ENCODE data around the gene METTL4. TPM values are rescaled to one million over a fixed set of nuclear protein-coding genes. Genes with fewer than 3 reads are reported as not detected.
"Not testable (repeated sequence)": the region's sequence is repeated elsewhere in the genome, so short reads cannot be mapped to it uniquely, and the experiment has no call there.

The METTL4 gene
- total RNA-seq, 1 donor from 2014 or later, result 15.4 TPM

DNA sequence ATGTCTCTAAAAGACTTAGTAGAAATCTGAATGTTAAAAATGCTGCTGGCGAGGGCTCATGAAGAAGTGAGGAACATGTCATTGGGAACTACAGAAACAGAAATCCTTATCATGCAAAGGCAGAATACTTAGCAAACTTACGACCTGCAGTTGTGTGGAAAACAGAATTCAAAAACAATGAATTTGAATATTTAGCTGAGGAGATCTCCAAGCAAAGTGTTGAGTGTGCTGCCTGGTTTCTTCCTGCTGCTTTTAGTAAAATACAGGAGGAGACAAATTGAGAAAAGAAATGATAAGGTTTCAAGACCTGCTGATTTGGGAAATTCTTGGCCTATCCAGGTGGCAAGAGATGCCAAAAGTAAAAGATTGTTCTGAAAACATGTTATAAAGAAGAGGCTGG lies 38.5 kb downstream of the METTL4 start:
- Mint-ChIP-seq H3K4me1 (ENCODE audit: low read depth, unreplicated experiment) (no peaks in the 10 kb centered on the region), H3K9me3 (ENCODE audit: unreplicated experiment) (no peaks in the 10 kb centered on the region), H3K27ac (ENCODE audit: unreplicated experiment) (no peak overlapping the region), H3K4me3 (ENCODE audit: unreplicated experiment) (no peak overlapping the region), H3K27me3 (ENCODE audit: unreplicated experiment) (no peaks in the 10 kb centered on the region), H3K36me3 (ENCODE audit: unreplicated experiment) (peaks cover 6% of the 10 kb centered on the region)
- TF ChIP-seq, protein P1, sequence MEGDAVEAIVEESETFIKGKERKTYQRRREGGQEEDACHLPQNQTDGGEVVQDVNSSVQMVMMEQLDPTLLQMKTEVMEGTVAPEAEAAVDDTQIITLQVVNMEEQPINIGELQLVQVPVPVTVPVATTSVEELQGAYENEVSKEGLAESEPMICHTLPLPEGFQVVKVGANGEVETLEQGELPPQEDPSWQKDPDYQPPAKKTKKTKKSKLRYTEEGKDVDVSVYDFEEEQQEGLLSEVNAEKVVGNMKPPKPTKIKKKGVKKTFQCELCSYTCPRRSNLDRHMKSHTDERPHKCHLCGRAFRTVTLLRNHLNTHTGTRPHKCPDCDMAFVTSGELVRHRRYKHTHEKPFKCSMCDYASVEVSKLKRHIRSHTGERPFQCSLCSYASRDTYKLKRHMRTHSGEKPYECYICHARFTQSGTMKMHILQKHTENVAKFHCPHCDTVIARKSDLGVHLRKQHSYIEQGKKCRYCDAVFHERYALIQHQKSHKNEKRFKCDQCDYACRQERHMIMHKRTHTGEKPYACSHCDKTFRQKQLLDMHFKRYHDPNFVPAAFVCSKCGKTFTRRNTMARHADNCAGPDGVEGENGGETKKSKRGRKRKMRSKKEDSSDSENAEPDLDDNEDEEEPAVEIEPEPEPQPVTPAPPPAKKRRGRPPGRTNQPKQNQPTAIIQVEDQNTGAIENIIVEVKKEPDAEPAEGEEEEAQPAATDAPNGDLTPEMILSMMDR (IDR thresholded peaks at IDR 0.05; ENCODE audit: partially characterized antibody, unreplicated experiment), result no peak
- no peak for DNase-seq

DNA sequence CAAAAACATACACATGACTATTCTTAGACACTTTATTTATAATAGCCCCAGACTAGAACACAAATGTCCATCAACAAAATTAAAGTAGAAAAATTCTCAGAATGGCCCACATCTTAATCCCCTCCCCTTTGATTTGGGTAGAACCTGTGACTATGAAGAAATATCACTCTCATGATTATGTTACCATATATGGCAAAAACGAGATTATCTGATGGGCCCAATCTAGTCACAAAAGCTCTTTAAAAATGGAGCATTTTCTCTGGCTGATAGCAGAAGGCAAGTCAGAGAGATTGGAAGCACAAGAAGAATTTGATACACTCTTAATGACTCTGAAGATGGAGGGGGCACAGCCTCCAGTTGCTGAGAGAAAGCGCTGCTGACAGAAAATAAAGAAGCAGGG lies 39.6 kb downstream of the METTL4 start:
- Mint-ChIP-seq H3K27ac (ENCODE audit: unreplicated experiment) (no peak overlapping the region), H3K4me1 (ENCODE audit: low read depth, unreplicated experiment) (no peaks in the 10 kb centered on the region), H3K9me3 (ENCODE audit: unreplicated experiment) (no peaks in the 10 kb centered on the region), H3K4me3 (ENCODE audit: unreplicated experiment) (no peak overlapping the region), H3K27me3 (ENCODE audit: unreplicated experiment) (no peaks in the 10 kb centered on the region), H3K36me3 (ENCODE audit: unreplicated experiment) (peaks cover 6% of the 10 kb centered on the region)
- no peak for DNase-seq
- TF ChIP-seq, protein P1 (IDR thresholded peaks at IDR 0.05; ENCODE audit: partially characterized antibody, unreplicated experiment), result no peak

DNA sequence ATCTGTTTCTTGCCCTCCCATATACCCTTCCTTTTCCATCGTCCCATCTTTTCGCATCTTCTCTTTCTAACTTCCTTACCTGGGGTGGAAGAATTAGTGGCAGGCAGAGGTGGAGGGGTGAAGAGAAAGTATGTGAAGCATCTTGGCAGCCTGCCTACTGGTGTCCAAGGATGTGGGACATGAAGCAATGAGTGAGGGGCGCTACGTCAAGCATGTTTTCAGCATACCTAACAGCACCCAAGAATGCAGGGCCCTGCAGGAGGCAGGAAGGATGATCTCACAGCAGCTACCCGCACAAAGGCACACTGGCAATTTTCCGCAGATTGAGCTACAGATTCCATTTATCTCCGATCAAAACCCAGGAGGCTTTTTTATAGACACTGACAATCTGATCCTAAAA lies 42.2 kb downstream of the METTL4 start:
- H3K4me3 Mint-ChIP-seq (ENCODE audit: unreplicated experiment), result no peak overlapping the region
- H3K36me3 Mint-ChIP-seq (ENCODE audit: unreplicated experiment), result peaks cover 6% of the 10 kb centered on the region
- no peak for DNase-seq
- no peaks in the 10 kb centered on the region for H3K9me3 Mint-ChIP-seq (ENCODE audit: unreplicated experiment)
- H3K27me3 Mint-ChIP-seq (ENCODE audit: unreplicated experiment), result no peaks in the 10 kb centered on the region
- H3K4me1 Mint-ChIP-seq (ENCODE audit: low read depth, unreplicated experiment), result peaks cover 5% of the 10 kb centered on the region
- no peak overlapping the region for H3K27ac Mint-ChIP-seq (ENCODE audit: unreplicated experiment)
- TF ChIP-seq, protein P1 (IDR thresholded peaks at IDR 0.05; ENCODE audit: partially characterized antibody, unreplicated experiment), result no peak

DNA sequence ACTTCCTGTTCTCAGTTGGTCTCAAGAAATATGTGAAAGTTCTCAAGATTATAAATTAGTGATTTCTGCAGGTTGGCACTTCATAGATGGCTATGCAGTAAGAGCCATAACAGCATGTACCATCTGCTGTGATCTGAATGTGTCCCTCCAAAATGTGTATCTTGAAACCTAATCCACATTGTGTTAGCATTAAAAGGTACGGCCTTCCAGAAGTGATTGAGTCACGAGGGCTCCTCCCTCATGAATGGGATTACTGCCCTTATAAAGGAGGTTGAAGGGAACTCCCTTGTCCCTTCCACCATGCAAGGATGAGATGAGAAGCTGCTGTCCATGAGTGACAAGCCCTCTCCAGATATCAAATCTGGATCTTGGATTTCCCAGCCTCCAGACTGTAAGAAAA lies 45.0 kb downstream of the METTL4 start:
- no peak overlapping the region for H3K27ac Mint-ChIP-seq (ENCODE audit: unreplicated experiment)
- H3K4me1 Mint-ChIP-seq (ENCODE audit: low read depth, unreplicated experiment), result peaks cover 5% of the 10 kb centered on the region
- H3K36me3 Mint-ChIP-seq (ENCODE audit: unreplicated experiment), result no peaks in the 10 kb centered on the region
- no peaks in the 10 kb centered on the region for H3K9me3 Mint-ChIP-seq (ENCODE audit: unreplicated experiment)
- H3K27me3 Mint-ChIP-seq (ENCODE audit: unreplicated experiment), result no peaks in the 10 kb centered on the region
- DNase-seq, result no peak
- TF ChIP-seq, protein P1 (IDR thresholded peaks at IDR 0.05; ENCODE audit: partially characterized antibody, unreplicated experiment), result no peak
- H3K4me3 Mint-ChIP-seq (ENCODE audit: unreplicated experiment), result no peak overlapping the region

DNA sequence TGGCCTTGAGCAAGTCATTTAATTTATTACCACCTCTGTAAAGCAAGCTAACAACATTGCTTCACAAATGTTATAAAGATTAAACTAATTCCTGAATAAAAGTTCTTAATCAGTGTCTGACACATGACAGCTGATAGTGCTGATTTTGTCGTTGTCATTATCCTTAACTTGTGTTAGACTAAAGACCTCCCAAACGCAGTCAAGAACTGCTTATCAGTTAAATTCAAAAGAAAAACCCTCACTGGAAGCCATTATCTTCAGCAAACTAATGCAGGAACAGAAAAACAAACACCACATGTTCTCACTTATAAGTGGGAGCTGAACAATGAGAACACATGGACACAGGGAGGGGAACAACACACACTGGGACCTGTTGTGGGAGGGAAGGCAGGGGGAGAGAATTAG lies 46.5 kb downstream of the METTL4 start:
- DNase-seq; H3K4me3 Mint-ChIP-seq (ENCODE audit: unreplicated experiment); H3K36me3 Mint-ChIP-seq (ENCODE audit: unreplicated experiment); H3K27me3 Mint-ChIP-seq (ENCODE audit: unreplicated experiment); H3K4me1 Mint-ChIP-seq (ENCODE audit: low read depth, unreplicated experiment); H3K9me3 Mint-ChIP-seq (ENCODE audit: unreplicated experiment): not testable (repeated sequence)
- H3K27ac Mint-ChIP-seq (ENCODE audit: unreplicated experiment), result peak overlapping the region; percentile 50

DNA sequence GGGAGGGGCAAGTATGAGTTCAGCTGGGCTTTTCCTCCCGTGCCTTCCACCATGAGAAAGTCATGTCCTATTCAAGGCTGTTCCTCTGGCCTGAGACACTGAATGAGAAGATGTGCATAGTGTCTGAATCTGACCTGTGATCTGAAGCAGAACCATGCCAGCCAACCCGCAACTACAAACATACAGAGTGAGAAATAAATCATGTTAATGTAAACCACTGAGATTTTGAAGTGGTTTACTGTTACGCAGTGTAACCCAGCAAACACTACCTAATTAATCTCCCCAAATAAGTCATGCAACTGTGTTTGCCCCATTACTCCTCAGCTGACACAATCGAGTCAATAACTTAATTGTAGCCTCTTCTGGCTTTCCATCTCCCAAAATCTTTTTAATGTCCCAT lies 49.2 kb downstream of the METTL4 start:
- no peaks in the 10 kb centered on the region for H3K27me3 Mint-ChIP-seq (ENCODE audit: unreplicated experiment)
- H3K36me3 Mint-ChIP-seq (ENCODE audit: unreplicated experiment), result no peaks in the 10 kb centered on the region
- no peaks in the 10 kb centered on the region for H3K9me3 Mint-ChIP-seq (ENCODE audit: unreplicated experiment)
- H3K4me1 Mint-ChIP-seq (ENCODE audit: low read depth, unreplicated experiment), result peaks cover 5% of the 10 kb centered on the region
- TF ChIP-seq, protein P1 (IDR thresholded peaks at IDR 0.05; ENCODE audit: partially characterized antibody, unreplicated experiment), result no peak
- no peak overlapping the region for H3K4me3 Mint-ChIP-seq (ENCODE audit: unreplicated experiment)
- no peak for DNase-seq
- no peak overlapping the region for H3K27ac Mint-ChIP-seq (ENCODE audit: unreplicated experiment)

Data from glutamatergic neuron (in vitro differentiated cells).